NCI-H146 treated with DMSO at 0.1 percent for 48 hours (cell line): Measurements from ENCODE around the gene MT3.

Experiments used
- DNase-seq: peaks from one replicate; lab custom pipeline; 2025; ENCODE audit not compliant: unreplicated experiment; lab: John Stamatoyannopoulos, UW

Gene MT3

DNA sequence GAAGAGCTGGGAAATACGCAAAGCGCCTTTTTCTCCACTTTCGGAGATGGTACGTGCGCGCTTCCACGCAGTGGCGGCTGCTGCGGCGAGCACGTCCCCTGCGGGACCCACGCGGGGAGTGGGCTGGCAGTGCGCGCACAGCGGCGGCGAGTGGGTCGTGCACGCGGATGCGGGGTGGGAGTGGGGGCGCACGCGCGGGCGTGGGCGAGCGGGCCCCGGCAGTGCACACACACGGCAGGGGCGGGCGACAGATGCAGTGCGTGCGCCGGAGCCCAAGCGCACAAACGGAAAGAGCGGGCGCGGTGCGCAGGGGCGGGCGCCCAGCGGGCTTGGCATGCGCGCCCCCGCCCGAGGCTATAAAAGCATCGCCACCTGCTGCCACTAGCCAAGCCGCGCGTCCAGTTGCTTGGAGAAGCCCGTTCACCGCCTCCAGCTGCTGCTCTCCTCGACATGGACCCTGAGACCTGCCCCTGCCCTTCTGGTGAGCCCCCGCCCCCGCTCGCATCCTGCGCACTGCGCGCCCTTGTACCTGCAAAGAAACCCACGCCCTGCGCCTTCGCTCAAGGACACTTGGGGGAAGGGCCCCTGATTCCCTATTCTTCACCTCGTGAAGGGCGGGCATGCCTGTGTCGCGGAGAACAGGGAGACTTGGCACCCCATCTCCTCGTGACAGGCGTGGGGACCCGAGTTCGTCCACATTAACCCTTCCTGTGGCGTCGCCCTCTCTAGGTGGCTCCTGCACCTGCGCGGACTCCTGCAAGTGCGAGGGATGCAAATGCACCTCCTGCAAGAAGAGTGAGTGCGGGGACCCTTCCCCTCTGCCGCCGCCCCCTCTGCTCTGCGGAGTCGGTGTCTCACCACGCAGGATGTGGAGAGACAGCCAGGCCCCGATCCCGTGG is at the start of gene MT3:
Gene MT3 (plus strand): TSS at position 388 of the 899 bp plus-strand sequence. CDS start 63 bp downstream, at position 451.
- peak; percentile 28 for DNase-seq

DNA sequence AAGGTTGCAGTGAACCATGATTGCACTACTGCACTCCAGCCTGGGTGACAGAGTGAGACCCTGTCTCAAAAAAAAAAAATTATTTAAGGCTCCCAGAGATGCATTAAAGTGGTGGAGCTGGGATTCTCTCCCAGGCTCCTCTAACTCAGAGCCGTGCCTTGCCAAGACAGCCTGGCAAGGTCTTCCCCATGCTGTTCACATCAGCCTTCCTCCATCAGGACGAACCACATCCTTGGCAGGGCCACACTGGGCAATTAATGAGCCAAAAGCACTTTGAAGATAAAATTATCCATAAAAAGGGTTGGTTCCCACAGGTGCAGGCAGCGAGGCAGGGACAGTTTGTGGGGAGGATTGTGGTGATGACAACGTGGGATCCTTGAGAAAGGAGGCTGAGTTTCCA is 49.7 kb upstream of the MT3 start:
- no peak for DNase-seq

DNA sequence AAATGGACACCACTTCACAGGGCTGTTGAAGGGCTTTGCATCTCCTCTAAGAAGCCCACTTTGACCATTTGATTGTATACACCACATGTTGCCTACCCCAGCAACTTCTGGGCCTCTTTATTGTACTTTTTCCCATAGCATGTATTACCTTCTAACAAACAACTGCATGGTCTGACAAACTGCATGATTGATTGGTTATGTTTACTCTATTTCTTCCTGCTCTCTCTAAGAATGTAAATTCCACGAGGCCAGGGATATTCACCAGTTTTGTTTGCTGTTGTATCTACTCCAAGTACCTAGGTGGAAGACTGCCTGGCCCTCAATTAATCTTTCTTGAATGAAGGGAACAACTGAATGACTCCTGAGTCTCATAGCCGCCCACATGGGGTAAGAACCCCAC is 47.3 kb upstream of the MT3 start:
- DNase-seq, result no peak

DNA sequence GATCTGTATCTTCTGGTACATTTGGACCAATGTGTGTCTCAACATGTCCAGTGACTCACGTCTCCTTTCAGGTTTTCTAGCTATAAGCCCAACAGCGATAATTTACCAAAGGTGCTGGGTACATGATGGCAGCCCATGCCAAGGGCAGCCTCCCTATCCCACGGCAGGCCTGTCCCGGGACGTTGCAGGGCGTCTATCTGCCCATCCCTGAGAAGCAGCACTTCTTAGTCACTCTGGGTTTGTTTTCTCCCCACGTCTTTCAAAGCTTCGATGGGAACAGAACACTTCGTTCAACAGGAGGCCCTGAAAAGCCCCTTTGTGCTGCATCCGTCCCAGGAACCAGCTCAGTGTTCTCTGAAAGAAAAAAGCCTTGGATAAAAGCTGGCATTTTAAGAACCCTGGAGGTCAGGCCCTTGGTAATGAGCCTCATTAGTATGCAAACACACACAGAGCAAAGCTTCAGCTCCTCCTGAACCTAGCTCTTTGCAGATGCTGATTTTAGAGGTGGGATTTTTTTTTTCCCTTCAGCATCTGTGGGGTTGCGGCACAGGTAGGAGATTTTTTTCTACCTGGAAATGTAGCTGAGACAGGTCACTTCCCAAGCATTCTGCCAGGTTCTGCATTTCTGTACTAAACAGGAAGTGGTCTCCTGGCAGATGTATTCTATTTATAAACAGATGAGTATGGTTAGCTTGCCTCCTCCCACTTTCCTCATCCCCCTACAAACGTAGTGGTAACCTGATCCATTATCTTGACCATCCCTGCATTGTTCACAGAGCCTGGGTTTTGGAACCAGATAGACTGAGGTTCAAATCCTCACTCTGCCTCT is 42.0 kb upstream of the MT3 start:
- peak; percentile 42 for DNase-seq

DNA sequence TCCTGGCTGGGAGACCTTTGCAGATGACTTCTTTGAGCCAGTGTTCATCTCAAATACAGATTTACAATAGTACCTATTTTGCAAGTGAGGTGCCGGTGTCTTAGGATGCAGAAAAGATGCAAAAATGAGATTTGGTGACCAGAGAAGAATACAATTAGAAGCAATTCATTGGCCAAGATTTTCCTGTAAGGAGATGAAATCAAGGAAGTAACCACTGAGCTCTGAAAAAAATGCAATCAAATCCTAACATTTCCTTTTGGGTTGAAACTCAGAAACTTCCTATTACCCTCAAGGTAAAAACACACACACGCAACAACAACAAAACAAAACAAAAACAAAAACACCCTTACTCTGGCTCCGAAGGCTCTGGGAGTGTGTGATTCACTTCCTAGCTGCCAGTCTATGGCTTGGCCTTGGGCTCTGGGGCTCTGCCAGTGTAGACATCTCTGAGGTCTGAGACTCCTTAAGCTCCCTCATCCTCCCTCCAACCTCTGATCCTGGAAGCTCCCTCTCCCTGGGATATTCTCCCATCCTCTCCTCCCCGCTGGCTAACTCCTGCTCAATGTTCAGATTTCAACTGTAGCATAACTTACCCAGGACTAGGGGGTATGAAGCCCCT is 41.3 kb upstream of the MT3 start:
- DNase-seq, result no peak

DNA sequence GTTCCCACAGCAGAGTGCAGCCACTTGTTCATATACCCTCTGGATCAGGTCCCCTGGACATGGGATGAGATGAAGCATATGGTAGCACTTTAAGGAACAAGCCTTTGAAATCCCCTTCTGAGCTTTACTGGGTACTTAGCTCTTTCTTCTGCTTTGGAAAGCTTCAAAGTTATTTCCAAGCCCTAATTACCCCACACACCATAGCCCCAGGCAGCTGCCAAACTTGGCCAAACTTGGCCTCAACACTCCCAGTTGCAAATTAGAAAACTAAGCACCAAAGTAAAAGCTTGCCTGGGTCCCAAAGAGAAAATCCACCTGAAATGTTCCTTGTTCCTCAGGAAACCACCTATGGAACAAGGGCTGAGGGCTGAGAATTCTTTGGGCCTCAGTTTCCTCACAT is 40.2 kb upstream of the MT3 start:
- DNase-seq, result no peak

DNA sequence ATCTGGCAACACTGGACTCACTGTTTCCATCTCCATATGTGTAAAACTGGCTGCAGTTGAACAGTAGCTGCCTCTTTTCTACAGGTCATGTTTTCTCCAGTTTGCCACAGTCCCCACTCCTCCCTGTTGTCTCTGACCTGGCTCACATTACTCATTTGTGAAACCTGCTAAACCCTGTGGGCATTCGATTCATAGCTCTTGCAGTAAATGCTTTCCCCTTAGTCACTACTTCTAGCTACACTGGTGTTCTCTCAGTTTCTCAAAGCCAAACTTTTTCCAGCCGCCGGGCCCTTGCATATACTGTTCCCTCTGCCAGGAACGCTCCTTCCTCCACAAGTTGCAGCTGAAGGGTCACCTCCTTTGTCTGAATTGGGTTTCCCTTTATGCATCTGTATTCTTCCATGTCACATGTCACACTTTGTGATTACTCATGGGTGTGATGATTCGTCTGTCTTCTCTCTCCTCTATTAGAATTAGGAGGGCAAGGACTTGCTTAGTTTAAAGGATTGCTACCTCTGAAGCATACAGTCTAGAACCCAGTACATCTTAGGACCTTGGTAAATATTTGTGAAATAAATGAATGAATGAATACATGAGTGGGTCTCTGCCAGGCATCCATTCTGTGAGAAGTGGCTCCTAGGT is 39.5 kb upstream of the MT3 start:
- DNase-seq, result no peak

DNA sequence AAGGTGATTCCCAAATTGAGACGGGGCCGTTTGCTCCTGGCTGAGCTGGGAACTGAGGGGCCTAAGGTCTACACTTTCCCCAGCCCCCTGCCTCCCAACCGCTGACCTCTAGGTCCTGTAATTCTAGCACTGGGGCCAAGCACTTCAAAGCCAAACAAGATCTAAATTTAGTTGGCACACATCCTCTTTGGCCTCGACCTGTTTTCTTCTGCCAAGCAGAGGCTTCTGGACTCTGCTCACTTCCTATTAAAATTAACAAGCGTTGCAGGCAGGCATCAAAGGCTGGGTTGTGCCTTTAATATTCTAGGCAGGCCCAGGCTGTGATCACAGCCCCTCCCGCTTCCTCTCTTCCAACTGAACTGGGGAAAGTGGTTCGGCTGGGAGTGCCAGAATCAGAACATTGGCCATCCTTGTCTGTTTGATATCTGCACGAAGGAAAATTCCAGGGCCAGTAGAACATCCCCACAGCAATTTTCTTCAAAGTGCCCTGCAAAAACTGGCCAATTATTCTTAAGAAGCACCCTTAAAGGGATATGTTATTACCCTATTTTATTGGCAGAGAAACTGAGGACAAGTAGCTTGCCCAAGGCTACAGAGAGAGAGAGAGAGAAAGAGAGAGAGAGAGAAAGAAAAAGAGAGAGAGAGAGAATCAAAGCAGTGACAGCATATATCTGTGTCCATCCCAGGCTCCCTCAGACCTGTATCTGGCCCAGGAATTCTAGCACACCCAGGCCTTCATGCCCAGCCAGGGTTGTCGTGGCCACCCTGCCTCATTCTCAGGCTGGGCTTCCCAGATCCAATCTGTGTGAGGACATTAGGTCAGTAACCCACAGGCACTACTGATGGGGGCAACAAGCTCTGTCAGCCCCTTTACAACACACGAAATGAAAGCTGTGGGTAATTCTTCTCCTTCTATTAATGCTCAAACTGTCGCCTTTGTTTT is 37.3 kb upstream of the MT3 start:
- no peak for DNase-seq

DNA sequence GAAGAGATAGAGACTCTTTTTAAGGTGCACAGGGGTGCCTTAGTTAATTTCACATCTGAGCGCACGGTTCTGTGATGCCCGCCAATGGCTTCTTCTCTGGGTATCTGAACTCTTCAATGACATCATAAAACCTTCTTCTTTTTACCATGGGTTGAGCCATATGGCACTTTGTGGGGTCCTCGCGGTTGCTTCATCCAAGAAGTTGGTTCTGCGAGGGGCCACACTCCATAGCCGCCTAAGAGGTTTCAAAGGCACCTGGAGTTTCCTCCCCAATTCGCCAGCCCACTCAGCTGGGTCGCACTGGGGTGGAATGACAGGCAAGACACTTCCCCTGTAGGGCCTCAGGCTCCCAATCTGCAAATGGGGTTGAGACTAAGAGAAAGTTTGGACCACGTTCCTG is 34.9 kb upstream of the MT3 start:
- no peak for DNase-seq

DNA sequence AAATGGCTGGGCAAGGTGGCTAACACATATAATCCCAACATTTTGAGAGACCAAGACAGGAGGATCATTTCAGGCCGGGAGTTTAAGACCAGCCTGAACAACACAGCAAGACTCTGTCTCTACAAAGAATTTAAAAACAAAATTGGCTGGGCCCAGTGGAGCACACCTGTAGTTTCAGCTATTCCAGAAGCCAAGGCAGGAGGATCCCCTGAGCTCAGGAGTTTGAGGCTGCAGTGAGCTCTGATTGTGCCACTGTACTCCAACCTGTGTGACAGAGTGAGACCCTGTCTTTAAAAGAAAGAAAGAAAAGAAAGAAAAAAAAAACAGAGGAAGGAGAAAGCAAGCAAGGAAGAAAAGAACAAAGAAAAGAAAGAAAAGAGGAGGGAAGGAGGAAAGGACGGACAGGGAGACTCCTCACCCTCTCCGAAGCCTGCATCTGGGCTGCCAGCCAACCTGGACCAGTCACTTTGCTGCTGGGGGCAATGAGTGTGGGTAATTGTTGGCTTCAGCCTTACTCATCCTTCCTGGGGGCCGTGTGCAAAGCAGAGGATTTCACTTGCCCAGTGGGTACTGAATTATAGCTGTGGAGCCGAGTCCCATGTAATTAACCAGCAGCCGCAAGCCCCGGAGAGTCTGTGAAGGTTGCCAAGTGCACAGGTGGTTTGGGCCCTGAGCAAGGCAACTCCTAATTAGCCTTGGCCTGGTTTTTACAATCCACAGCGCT is 31.1 kb upstream of the MT3 start:
- DNase-seq, result peak; percentile 21

DNA sequence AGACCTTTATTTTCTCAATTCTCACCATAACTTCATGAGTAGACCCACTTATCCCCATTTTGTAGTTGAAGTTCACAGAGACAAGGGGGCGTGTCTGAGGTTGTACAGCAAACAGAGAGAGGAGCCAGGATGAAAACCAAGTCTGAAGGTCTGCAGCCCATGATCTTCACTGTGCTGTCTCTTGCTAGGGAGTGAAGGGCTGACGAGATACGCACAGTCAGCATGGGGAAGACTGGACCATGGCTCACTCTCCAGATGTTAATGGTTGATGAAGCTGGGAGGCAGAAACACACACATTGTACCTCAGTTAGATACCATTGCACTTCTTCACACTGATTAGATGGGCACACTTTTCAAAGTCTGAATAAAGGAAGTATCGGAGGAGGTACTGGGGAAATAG is 30.2 kb upstream of the MT3 start:
- DNase-seq, result no peak

DNA sequence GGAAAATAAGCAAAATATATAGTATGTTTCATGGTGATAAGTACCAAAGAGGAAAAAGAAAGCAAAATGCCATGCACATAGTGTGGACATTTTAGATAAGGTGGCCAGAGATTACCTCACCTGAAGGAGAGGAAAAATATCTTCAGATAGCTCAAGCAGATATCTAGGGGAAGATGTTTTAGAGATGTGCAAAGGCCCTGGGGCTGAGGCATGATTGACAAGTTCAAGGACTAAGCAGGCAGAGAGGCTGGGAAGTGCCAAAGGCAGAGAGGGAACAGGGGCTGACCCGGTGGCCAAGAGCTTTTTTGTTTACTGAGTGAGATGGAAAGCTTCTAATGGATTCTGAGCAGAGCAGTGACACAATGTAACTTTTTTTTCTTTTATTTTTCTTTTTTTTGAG is 28.9 kb upstream of the MT3 start:
- no peak for DNase-seq

DNA sequence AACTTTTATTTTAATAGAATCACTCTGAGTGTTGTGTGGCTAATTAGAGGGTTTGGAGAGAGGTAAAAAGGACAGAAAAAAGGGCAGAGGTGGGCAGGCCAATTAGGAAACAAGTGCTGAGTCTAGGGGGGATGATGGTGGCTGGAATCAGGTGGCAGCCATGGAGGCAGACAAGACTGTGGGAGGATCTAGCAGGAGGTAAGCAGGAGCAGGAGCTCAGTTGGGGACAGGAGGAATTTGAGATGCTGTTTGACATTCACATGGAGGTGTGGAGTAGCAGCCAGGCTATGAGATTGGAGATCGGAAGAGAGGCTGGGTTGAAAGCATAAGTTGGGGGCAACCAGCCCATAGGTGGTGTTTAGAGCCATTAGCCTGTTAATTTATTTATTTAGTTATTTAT is 28.2 kb upstream of the MT3 start:
- DNase-seq, result no peak

DNA sequence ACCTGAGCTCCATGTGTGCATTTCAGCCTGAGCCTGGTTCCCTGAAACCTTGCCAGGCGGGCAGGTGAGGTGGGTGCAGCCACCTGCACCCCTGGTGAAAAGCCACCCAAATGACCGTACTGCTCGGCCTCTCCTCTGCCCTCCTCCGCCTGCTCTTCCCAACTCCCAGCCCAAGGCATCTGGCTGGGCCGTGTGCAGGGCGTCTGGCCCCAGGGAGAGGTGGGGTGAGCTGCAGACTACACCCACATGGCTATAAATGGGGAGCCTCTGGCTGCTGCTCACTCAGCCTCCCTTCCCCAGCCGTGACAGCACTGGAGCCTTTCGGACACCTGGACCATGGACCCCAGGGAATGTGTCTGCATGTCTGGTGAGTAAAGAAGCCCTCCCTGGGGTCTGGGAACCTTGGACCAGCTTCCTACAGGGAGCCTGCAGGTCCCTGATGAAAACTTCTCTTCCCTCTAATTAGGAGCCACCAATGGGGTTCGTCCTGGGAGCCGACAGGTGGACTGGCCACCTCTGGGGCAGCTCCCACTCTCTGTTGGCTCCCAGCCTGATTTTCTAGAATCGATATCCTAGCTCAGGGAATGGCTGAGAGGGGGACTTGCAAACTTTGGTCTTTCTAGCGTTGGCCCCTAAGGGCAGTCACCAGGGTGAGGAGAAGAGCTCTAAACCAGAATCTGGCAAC is 24.4 kb upstream of the MT3 start, which contains the start of gene MT4:
Gene MT4 (plus strand): TSS at position 281 of the 685 bp plus-strand sequence. CDS start 56 bp downstream, at position 337.
- no peak for DNase-seq

DNA sequence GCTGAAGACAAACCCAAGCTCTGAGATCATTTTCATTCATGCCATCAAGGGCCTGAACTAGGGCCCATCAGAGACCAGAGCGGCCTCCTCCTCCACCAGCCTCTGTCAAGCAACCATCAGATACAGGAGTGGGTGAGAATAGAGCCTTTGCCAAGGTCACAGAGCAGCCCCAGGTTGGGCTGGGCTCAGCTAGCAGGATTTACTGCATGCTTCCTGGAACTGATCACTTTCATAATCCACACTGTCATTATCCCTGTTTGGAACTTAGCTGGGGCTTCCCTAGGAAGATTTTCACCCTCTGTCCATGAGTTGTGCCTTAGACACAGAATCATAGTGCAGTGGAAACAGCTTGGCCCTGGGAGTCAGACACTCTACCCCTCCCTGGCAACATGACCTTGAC is 19.4 kb upstream of the MT3 start:
- no peak for DNase-seq

DNA sequence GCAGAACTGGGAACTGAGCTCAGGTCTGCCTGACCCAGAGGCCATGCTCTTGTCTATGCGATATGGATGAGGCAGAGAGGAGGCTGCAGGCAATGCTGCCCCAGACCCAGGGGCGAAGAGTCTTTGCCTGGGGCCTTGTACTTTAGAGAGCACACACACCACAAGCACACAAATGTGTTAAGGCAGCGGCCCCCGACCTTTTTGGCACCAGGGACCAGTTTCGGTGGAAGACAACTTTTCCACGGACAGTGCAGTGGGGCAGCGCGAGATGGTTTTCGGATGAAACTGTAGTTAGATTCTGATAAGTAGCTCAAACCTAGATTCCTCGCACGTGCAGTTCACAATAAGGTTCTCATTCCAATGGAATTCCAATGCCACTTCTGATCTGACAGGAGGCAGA is 17.8 kb upstream of the MT3 start:
- DNase-seq, result no peak

DNA sequence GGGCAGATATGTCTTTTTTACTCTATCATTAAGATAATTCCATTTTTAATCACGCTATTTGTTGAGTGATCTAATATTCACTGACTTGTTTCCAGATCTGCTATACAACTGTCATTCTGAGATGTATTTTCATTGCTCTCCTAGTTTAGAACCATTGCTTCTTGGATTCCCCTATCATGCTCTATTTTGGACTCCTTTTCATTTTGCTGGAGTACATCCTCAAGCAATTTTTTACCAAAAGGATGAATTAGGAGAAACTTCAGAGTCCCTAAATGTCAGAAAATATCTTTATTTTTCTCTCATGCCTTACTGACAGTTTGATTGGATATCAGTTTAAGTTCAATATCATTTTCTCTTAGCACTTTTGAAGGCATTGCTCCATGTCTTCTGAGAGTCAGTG is 14.7 kb upstream of the MT3 start:
- DNase-seq, result no peak

DNA sequence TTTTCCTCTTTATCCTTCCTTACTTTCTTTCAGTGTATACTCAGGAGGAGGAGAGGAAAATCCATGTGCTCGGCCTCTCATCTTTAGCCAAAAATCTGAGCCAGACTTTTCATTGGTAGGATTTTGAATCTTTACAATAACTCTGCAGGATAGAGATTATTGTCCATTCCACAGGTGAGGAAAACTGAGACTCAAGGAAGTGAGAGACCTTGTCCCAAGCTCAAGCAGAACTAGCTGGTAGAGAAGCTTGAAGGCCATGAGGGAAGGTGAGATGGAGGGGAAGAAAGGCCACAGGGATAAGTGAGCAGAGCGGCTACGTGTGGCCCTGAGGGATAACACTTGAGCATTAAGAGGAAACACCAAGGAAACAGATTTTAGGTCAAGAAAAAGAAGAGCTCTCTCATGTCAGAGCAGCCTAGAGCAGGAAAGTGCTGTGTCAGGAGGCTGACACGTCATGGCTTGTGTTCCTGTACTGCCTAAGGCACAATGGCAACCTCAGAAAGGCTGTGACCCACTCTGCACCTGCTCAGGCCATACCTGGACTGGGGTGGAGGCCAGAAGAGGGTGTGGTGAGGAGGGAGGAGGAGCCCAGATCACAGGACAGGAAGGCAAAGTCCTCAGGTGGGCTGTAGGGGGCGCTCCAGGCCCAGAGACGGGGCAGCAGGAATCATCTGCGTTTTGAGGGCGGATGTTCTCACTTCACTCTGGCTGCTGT is 12.6 kb upstream of the MT3 start:
- DNase-seq, result peak; percentile 25
